Activated T-cell treated with anti-CD3 and anti-CD28 coated beads, Interleukin-2, amount 50 U/mL, for 24 hours (primary cell): ENCODE results near the gene TMEM130.
A peak's percentile ranks its signal among the peaks of the same experiment; 100 is the strongest.

ENCODE experiments used
- DNase-seq: peaks from one replicate; pipeline ENCODE4 v3.0.0-alpha.2; 2020
- H3K27ac Mint-ChIP-seq: 2 replicates; pipeline ENCODE4 v1.8.0; 2020; ENCODE audit warnings: mild to moderate bottlenecking, mixed read lengths
- H3K27me3 Mint-ChIP-seq: 2 replicates; pipeline ENCODE4 v1.8.0; 2020; ENCODE audit warnings: mixed read lengths
- H3K36me3 Mint-ChIP-seq: 2 replicates; pipeline ENCODE4 v1.8.0; 2020; ENCODE audit warnings: low read depth, mixed read lengths
- H3K4me1 Mint-ChIP-seq: 2 replicates; pipeline ENCODE4 v1.8.0; 2020; ENCODE audit warnings: low read depth, mixed read lengths
- H3K4me3 Mint-ChIP-seq: 2 replicates; pipeline ENCODE4 v1.8.0; 2020; ENCODE audit warnings: mild to moderate bottlenecking, moderate library complexity, mixed read lengths
- H3K9me3 Mint-ChIP-seq: 2 replicates; pipeline ENCODE4 v1.8.0; 2020; ENCODE audit warnings: mixed read lengths

Gene TMEM130

GRCh38 chr7:98869597-98870120 is at the start of gene TMEM130:
Gene TMEM130, minus strand, starts transcription at chr7:98870014. Its CDS starts 153 bp downstream, at chr7:98869861.
- Mint-ChIP-seq H3K9me3 (no peaks in the 10 kb centered on the region), H3K27ac (no peak within 1 kb of the TSS), H3K27me3 (peaks cover 38% of the 10 kb centered on the region), H3K4me3 (peak within 1 kb of the TSS; percentile 72), H3K36me3 (no peaks in the 10 kb centered on the region), H3K4me1 (peaks cover 4% of the 10 kb centered on the region)
- DNase-seq, result peak; percentile 36

DNA sequence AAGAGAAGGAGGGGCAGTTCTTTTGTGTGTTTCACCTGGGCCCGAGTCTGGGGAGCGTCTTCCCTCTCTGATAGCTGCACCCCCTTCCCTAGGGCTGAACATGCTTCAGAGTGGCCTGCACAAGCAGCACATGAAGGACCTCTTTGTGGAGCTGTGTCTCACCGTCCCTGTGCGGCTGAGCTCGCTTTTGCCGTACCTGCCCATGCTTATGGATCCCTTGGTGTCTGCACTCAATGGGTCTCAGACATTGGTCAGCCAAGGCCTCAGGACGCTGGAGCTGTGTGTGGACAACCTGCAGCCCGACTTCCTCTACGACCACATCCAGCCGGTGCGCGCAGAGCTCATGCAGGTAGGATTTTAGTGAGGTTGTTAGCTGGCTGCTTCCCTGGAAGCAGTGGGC is 47.5 kb upstream of the TMEM130 start:
- Mint-ChIP-seq H3K4me1 (no peaks in the 10 kb centered on the region), H3K36me3 (peaks cover 94% of the 10 kb centered on the region), H3K27me3 (no peaks in the 10 kb centered on the region), H3K27ac (no peak overlapping the region), H3K4me3 (no peak overlapping the region), H3K9me3 (no peaks in the 10 kb centered on the region)
- no peak for DNase-seq

- DNase-seq, result no peak
- Mint-ChIP-seq H3K4me1 (no peaks in the 10 kb centered on the region), H3K9me3 (no peaks in the 10 kb centered on the region), H3K4me3 (no peak overlapping the region), H3K36me3 (peaks cover 94% of the 10 kb centered on the region), H3K27ac (no peak overlapping the region), H3K27me3 (no peaks in the 10 kb centered on the region)
Observed at GRCh38 chr7:98913612-98914011, 43.8 kb upstream of the TMEM130 start.

DNA sequence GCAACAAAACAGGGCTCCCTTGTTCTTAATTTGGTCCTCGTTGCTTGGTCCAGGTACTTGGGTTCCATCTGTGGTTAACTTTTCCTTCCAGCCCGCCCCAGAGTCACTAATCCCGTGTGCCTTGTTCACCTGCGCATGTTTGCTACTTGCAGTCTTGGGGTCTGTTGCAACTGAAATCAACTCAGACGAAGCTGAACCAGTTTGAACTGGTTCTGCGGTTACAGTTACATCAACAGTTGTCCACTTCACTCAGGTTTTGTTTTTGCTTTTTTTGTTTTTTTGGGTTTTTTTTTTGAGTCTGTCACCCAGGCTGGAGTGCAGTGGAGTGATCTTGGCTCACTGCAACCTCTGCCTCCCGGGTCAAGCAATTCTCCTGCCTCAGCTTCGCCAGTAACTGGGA is 43.2 kb upstream of the TMEM130 start:
- H3K4me3 Mint-ChIP-seq, result no peak overlapping the region
- no peak overlapping the region for H3K27ac Mint-ChIP-seq
- no peaks in the 10 kb centered on the region for H3K4me1 Mint-ChIP-seq
- no peak for DNase-seq
- peaks cover 94% of the 10 kb centered on the region for H3K36me3 Mint-ChIP-seq
- H3K9me3 Mint-ChIP-seq, result no peaks in the 10 kb centered on the region
- H3K27me3 Mint-ChIP-seq, result no peaks in the 10 kb centered on the region

- Mint-ChIP-seq H3K4me1 (no peaks in the 10 kb centered on the region), H3K36me3 (peaks cover 95% of the 10 kb centered on the region), H3K4me3 (no peak overlapping the region), H3K9me3 (no peaks in the 10 kb centered on the region), H3K27me3 (no peaks in the 10 kb centered on the region), H3K27ac (no peak overlapping the region)
- DNase-seq, result no peak
Observed at GRCh38 chr7:98911916-98912315, 42.1 kb upstream of the TMEM130 start.

DNA sequence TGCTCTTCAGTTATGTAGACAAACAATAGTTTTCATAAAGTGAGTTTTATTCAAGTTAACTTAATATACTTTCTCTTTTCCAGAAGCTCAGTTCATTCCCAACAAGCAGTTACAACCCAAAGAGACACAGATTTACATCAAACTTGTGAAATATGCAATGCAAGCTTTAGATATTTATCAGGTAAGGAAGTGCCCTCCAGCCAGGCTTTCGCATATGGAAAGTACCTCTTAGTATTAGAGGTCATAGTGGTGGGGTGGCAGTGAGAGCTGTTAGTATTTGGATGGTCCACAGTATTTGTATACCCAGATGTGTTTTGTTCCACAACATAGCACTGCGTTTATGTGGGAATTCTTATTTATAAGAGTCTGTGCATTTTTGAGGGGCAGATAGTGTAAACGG is 40.6 kb upstream of the TMEM130 start:
- Mint-ChIP-seq H3K27ac (no peak overlapping the region), H3K9me3 (no peaks in the 10 kb centered on the region), H3K4me3 (no peak overlapping the region), H3K4me1 (no peaks in the 10 kb centered on the region), H3K36me3 (peaks cover 93% of the 10 kb centered on the region), H3K27me3 (no peaks in the 10 kb centered on the region)
- no peak for DNase-seq

- H3K4me1 Mint-ChIP-seq, result no peaks in the 10 kb centered on the region
- no peak for DNase-seq
- peaks cover 97% of the 10 kb centered on the region for H3K36me3 Mint-ChIP-seq
- no peaks in the 10 kb centered on the region for H3K27me3 Mint-ChIP-seq
- no peaks in the 10 kb centered on the region for H3K9me3 Mint-ChIP-seq
- H3K27ac Mint-ChIP-seq, result no peak overlapping the region
- H3K4me3 Mint-ChIP-seq, result no peak overlapping the region
Observed at GRCh38 chr7:98909487-98909886, 39.7 kb upstream of the TMEM130 start.

- Mint-ChIP-seq H3K27me3 (no peaks in the 10 kb centered on the region), H3K27ac (no peak overlapping the region), H3K4me1 (no peaks in the 10 kb centered on the region), H3K36me3 (peaks cover 96% of the 10 kb centered on the region), H3K4me3 (no peak overlapping the region), H3K9me3 (no peaks in the 10 kb centered on the region)
- DNase-seq, result no peak
Observed at GRCh38 chr7:98908585-98908984, 38.8 kb upstream of the TMEM130 start.

- DNase-seq, result no peak
- H3K9me3 Mint-ChIP-seq, result no peaks in the 10 kb centered on the region
- H3K36me3 Mint-ChIP-seq, result peaks cover 95% of the 10 kb centered on the region
- H3K27ac Mint-ChIP-seq, result peak overlapping the region; percentile 3
- no peaks in the 10 kb centered on the region for H3K27me3 Mint-ChIP-seq
- no peaks in the 10 kb centered on the region for H3K4me1 Mint-ChIP-seq
- H3K4me3 Mint-ChIP-seq, result no peak overlapping the region
Observed at GRCh38 chr7:98907570-98907969, 37.8 kb upstream of the TMEM130 start.

GRCh38 chr7:98903246-98903645 is 33.4 kb upstream of the TMEM130 start:
- Mint-ChIP-seq H3K27me3 (no peaks in the 10 kb centered on the region), H3K4me3 (no peak overlapping the region), H3K27ac (no peak overlapping the region), H3K4me1 (no peaks in the 10 kb centered on the region), H3K9me3 (no peaks in the 10 kb centered on the region), H3K36me3 (peaks cover 96% of the 10 kb centered on the region)
- no peak for DNase-seq

- Mint-ChIP-seq H3K4me1 (no peaks in the 10 kb centered on the region), H3K4me3 (no peak overlapping the region), H3K36me3 (peaks cover 96% of the 10 kb centered on the region), H3K27me3 (no peaks in the 10 kb centered on the region), H3K9me3 (no peaks in the 10 kb centered on the region), H3K27ac (no peak overlapping the region)
- no peak for DNase-seq
Observed at GRCh38 chr7:98902523-98902922, 32.7 kb upstream of the TMEM130 start.

GRCh38 chr7:98900815-98901214 is 31.0 kb upstream of the TMEM130 start:
- Mint-ChIP-seq H3K27me3 (no peaks in the 10 kb centered on the region), H3K4me3 (no peak overlapping the region), H3K27ac (no peak overlapping the region), H3K9me3 (no peaks in the 10 kb centered on the region), H3K4me1 (no peaks in the 10 kb centered on the region), H3K36me3 (peaks cover 96% of the 10 kb centered on the region)
- DNase-seq, result no peak

- Mint-ChIP-seq H3K36me3 (peaks cover 96% of the 10 kb centered on the region), H3K4me1 (no peaks in the 10 kb centered on the region), H3K9me3 (no peaks in the 10 kb centered on the region), H3K27ac (no peak overlapping the region), H3K4me3 (no peak overlapping the region), H3K27me3 (no peaks in the 10 kb centered on the region)
- DNase-seq, result no peak
Observed at GRCh38 chr7:98899816-98900215, 30.0 kb upstream of the TMEM130 start.

DNA sequence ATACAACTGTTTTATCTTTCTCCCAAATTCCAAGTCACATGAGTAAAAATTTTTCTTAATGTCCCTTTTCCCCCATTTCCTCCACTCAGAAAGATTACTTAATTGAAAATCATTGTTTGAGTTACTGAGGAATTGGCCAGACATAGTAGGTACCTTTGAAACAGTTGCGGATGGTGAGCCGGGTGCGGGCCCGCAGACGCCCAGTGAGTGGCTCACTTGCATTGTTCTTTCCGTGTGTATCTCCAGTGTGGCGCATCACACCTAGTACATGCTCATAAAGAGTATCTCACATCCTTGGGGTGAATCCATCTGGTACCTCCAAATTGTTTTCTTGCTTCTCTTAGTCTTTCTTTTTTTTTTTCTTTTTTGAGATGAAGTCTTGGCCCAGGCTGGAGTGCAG is 22.8 kb upstream of the TMEM130 start:
- Mint-ChIP-seq H3K4me1 (peaks cover 6% of the 10 kb centered on the region), H3K36me3 (peaks cover 84% of the 10 kb centered on the region), H3K27ac (peak overlapping the region; percentile 11), H3K4me3 (no peak overlapping the region), H3K27me3 (no peaks in the 10 kb centered on the region), H3K9me3 (no peaks in the 10 kb centered on the region)
- DNase-seq, result no peak

DNA sequence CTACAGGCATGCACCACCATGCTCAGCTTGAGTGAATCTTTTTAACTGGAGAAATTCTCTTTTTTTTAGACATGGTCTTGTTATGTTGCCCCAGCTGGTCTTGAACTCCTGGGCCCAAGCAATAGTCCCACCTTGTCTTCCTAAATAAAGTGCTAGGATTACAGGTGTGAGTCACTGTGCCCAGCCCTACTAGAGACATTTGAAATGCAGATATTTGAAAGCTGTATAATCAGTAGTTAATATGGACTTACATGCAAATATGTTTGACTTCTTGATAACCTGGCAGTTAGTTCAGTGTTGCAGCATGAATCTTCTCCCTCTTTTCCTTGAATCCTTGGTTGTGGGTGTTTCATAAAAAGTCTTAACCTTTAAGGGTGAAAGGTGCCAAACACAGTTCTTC is 17.2 kb upstream of the TMEM130 start:
- peaks cover 82% of the 10 kb centered on the region for H3K36me3 Mint-ChIP-seq
- peaks cover 18% of the 10 kb centered on the region for H3K4me1 Mint-ChIP-seq
- no peak for DNase-seq
- no peak overlapping the region for H3K4me3 Mint-ChIP-seq
- H3K27me3 Mint-ChIP-seq, result no peaks in the 10 kb centered on the region
- no peak overlapping the region for H3K27ac Mint-ChIP-seq
- no peaks in the 10 kb centered on the region for H3K9me3 Mint-ChIP-seq

- H3K4me1 Mint-ChIP-seq, result peaks cover 41% of the 10 kb centered on the region
- DNase-seq, result no peak
- H3K9me3 Mint-ChIP-seq, result no peaks in the 10 kb centered on the region
- H3K36me3 Mint-ChIP-seq, result peaks cover 88% of the 10 kb centered on the region
- no peak overlapping the region for H3K4me3 Mint-ChIP-seq
- H3K27ac Mint-ChIP-seq, result no peak overlapping the region
- H3K27me3 Mint-ChIP-seq, result no peaks in the 10 kb centered on the region
Observed at GRCh38 chr7:98884416-98884815, 14.6 kb upstream of the TMEM130 start.
